Duodenal mucosa (tissue), 2 donors: ENCODE measurements around the gene GATAD1.

ENCODE experiments used
- H3K27ac ChIP-seq: one replicate; pipeline ENCODE4 v1.7.0; 2013; ENCODE audit warnings: low read depth, low read length
- H3K27me3 ChIP-seq, 2 donors: one replicate each; pipeline ENCODE4 v1.7.0; 2013; ENCODE audit warnings: low read length in 2 of 2, control low read depth in 1 of 2; ENCODE audit not compliant: insufficient read depth in 2 of 2, control insufficient read depth in 1 of 2
- H3K36me3 ChIP-seq, 2 donors: one replicate each; pipeline ENCODE4 v1.7.0; 2013; ENCODE audit warnings: low read length in 2 of 2, control low read depth in 1 of 2; ENCODE audit not compliant: insufficient read depth in 2 of 2, control insufficient read depth in 1 of 2
- H3K4me1 ChIP-seq, 2 donors: one replicate each; pipeline ENCODE4 v1.7.0; 2013; ENCODE audit warnings: low read length in 2 of 2, control low read depth in 1 of 2; ENCODE audit not compliant: insufficient read depth in 2 of 2, control insufficient read depth in 1 of 2
- H3K4me3 ChIP-seq, 2 donors: one replicate each; pipeline ENCODE4 v1.7.0; 2013; ENCODE audit warnings: low read length in 2 of 2, low read depth in 1 of 2
- H3K9ac ChIP-seq, 2 donors: one replicate each; pipeline ENCODE4 v1.7.0; 2013; ENCODE audit warnings: low read length in 2 of 2, low read depth in 1 of 2
- H3K9me3 ChIP-seq, 2 donors: one replicate each; pipeline ENCODE4 v1.7.0; 2013; ENCODE audit warnings: low read length in 2 of 2, control low read depth in 1 of 2; ENCODE audit not compliant: control insufficient read depth in 1 of 2

Gene GATAD1

GRCh38 chr7:92504563-92504962, 57.3 kb downstream of the GATAD1 start:
- H3K9ac ChIP-seq: no peak overlapping the region
- H3K27me3 ChIP-seq: no peaks in the 10 kb centered on the region
- H3K36me3 ChIP-seq: peaks cover 0 to 48% of the 10 kb centered on the region in 2 donors
- H3K27ac ChIP-seq: no peak overlapping the region
- no peaks in the 10 kb centered on the region for H3K4me1 ChIP-seq
- no peaks in the 10 kb centered on the region for H3K9me3 ChIP-seq
- no peak overlapping the region for H3K4me3 ChIP-seq

- Histone ChIP-seq H3K4me1 (no peaks in the 10 kb centered on the region), H3K36me3 (peaks cover 0 to 36% of the 10 kb centered on the region in 2 donors), H3K9ac (no peak overlapping the region), H3K27ac (no peak overlapping the region), H3K4me3 (no peak overlapping the region), H3K27me3 (no peaks in the 10 kb centered on the region), H3K9me3 (no peaks in the 10 kb centered on the region)
Observed at GRCh38 chr7:92506363-92506762, 59.1 kb downstream of the GATAD1 start.

- Histone ChIP-seq H3K27ac (no peak overlapping the region), H3K9me3 (no peaks in the 10 kb centered on the region), H3K4me3 (no peak overlapping the region), H3K36me3 (peaks cover 0 to 23% of the 10 kb centered on the region in 2 donors), H3K27me3 (no peaks in the 10 kb centered on the region), H3K9ac (no peak overlapping the region), H3K4me1 (no peaks in the 10 kb centered on the region)
Observed at GRCh38 chr7:92508946-92509345, 61.7 kb downstream of the GATAD1 start.
